ENCODE results near the gene BBOX1. TPM values are rescaled to one million over a fixed set of nuclear protein-coding genes. Genes with fewer than 3 reads are reported as not detected.

Gene BBOX1
- total and polyA plus RNA-seq, 7 donors = not detected

DNA sequence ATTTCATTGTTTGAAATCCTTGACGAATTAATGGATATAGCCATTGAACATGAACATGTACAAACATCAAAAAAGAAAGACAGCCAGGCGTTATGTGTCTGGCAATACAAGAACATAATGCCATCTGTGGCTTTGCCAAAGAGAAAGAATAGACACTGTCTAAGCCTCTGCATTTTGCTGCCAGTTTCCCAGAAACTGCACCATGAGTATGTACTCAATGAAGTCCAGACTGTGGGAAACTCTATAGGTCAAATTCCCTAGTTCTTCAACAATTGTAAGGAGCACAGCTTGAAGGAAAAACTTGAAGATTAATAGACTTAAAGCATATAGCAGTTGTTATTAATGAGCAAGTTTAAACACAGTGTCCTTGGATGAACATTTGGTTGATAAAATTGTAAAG, 71.3 kb downstream of the BBOX1 start:
- TF ChIP-seq POLR2AphosphoS5 (IDR thresholded peaks at IDR 0.05) (no peak), EP300 (IDR thresholded peaks at IDR 0.05) (no peak), POLR2A (IDR thresholded peaks at IDR 0.05) (no peak)
- TF ChIP-seq, protein P1, sequence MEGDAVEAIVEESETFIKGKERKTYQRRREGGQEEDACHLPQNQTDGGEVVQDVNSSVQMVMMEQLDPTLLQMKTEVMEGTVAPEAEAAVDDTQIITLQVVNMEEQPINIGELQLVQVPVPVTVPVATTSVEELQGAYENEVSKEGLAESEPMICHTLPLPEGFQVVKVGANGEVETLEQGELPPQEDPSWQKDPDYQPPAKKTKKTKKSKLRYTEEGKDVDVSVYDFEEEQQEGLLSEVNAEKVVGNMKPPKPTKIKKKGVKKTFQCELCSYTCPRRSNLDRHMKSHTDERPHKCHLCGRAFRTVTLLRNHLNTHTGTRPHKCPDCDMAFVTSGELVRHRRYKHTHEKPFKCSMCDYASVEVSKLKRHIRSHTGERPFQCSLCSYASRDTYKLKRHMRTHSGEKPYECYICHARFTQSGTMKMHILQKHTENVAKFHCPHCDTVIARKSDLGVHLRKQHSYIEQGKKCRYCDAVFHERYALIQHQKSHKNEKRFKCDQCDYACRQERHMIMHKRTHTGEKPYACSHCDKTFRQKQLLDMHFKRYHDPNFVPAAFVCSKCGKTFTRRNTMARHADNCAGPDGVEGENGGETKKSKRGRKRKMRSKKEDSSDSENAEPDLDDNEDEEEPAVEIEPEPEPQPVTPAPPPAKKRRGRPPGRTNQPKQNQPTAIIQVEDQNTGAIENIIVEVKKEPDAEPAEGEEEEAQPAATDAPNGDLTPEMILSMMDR (IDR thresholded peaks at IDR 0.05) = no peak
- no peaks in the 10 kb centered on the region for H3K9me3 ChIP-seq
- DNase-seq = no peak
- intact Hi-C loops (cut with DNase I) = no loop called here
- H3K4me3 ChIP-seq = no peak overlapping the region
- H3K27me3 ChIP-seq = no peaks in the 10 kb centered on the region
- H3K4me1 ChIP-seq = peaks cover 0 to 5% (median 2%) of the 10 kb centered on the region in 4 donors
- no peaks in the 10 kb centered on the region for H3K36me3 ChIP-seq
- no peak overlapping the region for H3K27ac ChIP-seq
- WGBS, 2 donors = 79 to 83% methylated on average over 2 of the region's 2 CpGs

DNA sequence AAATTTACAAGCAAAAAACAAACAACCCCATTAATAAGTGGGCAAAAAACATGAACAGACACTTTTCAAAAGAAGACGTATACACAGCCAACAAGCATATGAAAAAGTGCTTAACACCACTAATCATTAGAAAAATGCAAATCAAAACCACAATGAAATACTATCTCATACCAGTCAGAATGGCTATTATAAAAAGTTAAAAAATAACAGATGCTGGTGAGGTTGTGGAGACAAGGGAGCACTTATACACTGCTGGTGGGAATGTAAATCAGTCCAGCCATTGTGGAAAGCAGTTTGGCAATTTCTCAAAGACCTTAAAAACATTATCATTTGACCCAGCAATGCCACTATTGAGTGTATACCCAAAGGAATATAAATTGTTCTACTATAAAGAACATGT, 72.3 kb downstream of the BBOX1 start:
- H3K4me1 ChIP-seq = peaks cover 0 to 5% (median 2%) of the 10 kb centered on the region in 4 donors
- H3K27ac ChIP-seq = no peak overlapping the region
- TF ChIP-seq POLR2AphosphoS5 (IDR thresholded peaks at IDR 0.05) = no peak
- no peak for TF ChIP-seq EP300 (IDR thresholded peaks at IDR 0.05)
- TF ChIP-seq POLR2A (IDR thresholded peaks at IDR 0.05) = no peak
- TF ChIP-seq, protein P1 (IDR thresholded peaks at IDR 0.05) = no peak
- 89 to 91% methylated on average over 1 of the region's 1 CpG for WGBS, 2 donors
- no peaks in the 10 kb centered on the region for H3K36me3 ChIP-seq
- no peaks in the 10 kb centered on the region for H3K9me3 ChIP-seq
- DNase-seq = no peak
- no peaks in the 10 kb centered on the region for H3K27me3 ChIP-seq
- intact Hi-C loops (cut with DNase I) = no loop called here
- no peak overlapping the region for H3K4me3 ChIP-seq

DNA sequence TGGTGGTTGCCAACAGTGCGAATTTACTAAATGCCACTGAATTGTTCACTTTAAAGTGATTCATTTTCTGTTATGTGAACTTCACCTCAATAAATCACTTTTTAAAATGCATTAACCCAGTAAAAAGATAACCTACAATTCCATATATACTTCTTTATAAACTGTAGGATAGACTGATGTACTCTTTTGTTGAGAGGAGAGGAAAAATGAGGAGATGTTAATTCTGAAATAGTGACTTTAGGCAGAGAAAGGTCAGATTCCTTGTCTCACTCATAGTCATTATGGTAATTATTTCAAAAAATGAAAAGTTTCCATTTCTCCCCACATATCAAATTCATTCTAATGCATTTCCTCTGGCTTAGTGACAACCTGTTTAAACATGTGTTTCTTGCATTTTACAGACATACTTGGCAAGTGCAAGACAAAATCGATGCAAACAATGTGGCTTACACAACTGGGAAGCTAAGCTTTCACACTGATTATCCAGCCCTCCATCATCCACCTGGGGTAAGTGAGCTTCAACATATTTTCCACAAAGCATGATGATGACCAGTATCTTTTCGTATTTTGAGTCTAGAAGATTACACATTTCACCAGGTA, 74.5 kb downstream of the BBOX1 start:
- H3K9me3 ChIP-seq = no peaks in the 10 kb centered on the region
- no peaks in the 10 kb centered on the region for H3K27me3 ChIP-seq
- intact Hi-C loops (cut with DNase I) = no loop called here
- WGBS, 2 donors = 82 to 85% methylated on average over 3 of the region's 3 CpGs
- DNase-seq = no peak
- H3K36me3 ChIP-seq = no peaks in the 10 kb centered on the region
- no peak overlapping the region for H3K4me3 ChIP-seq
- TF ChIP-seq POLR2AphosphoS5 (IDR thresholded peaks at IDR 0.05) (no peak), EP300 (IDR thresholded peaks at IDR 0.05) (no peak), POLR2A (IDR thresholded peaks at IDR 0.05) (no peak)
- TF ChIP-seq, protein P1 (IDR thresholded peaks at IDR 0.05) = no peak
- no peaks in the 10 kb centered on the region for H3K4me1 ChIP-seq
- H3K27ac ChIP-seq = no peak overlapping the region

DNA sequence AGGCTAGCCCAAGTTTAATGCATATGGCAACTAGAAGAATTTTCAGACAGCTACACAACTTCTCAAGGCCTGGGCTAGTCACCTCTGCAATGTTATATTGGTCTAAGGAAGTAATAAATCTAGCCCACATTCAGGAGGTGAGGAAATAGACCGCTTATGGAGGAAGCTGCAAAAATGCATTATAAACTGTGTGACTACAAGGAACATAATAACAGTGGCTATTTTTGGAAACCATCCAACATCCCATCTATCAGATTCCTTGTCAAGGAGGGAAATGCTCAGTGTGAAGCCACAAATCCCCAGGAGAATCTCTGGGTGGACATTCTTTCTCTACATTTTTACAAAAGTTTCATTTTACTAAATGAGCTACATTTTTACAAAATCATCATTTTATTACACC, 76.1 kb downstream of the BBOX1 start:
- H3K4me3 ChIP-seq = no peak overlapping the region
- WGBS, 2 donors = 18 to 44% methylated on average over 1 of the region's 1 CpG
- H3K4me1 ChIP-seq = no peaks in the 10 kb centered on the region
- H3K36me3 ChIP-seq = no peaks in the 10 kb centered on the region
- H3K27me3 ChIP-seq = no peaks in the 10 kb centered on the region
- no peaks in the 10 kb centered on the region for H3K9me3 ChIP-seq
- intact Hi-C loops (cut with DNase I) = no loop called here
- no peak overlapping the region for H3K27ac ChIP-seq
- DNase-seq = no peak
- TF ChIP-seq EP300 (IDR thresholded peaks at IDR 0.05) = no peak
- no peak for TF ChIP-seq POLR2AphosphoS5 (IDR thresholded peaks at IDR 0.05)
- TF ChIP-seq, protein P1 (IDR thresholded peaks at IDR 0.05) = no peak
- no peak for TF ChIP-seq POLR2A (IDR thresholded peaks at IDR 0.05)

DNA sequence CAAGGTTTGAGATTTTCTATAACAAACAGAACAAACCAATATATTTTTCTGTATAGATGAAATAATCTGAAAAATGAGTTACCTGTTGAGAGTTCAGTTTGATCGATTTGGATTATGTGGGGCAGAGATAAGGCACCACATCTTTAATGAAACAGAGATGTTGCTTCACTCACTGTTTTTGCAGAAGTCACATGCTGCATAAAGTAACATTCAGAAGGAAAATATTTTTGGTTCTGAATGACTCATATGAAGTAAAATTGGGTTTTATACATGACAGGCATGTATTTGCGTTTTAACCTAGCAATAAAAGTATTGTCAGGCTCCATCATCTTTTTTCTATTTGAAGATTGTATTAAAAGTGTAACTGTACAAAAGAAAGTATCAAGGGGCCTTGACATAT, 77.8 kb downstream of the BBOX1 start:
- Histone ChIP-seq H3K9me3 (no peaks in the 10 kb centered on the region), H3K36me3 (no peaks in the 10 kb centered on the region), H3K4me1 (no peaks in the 10 kb centered on the region), H3K4me3 (no peak overlapping the region), H3K27me3 (no peaks in the 10 kb centered on the region), H3K27ac (no peak overlapping the region)
- TF ChIP-seq POLR2A (IDR thresholded peaks at IDR 0.05) (no peak), EP300 (IDR thresholded peaks at IDR 0.05) (no peak), POLR2AphosphoS5 (IDR thresholded peaks at IDR 0.05) (no peak)
- TF ChIP-seq, protein P1 (IDR thresholded peaks at IDR 0.05) = no peak
- WGBS, 2 donors = 81 to 82% methylated on average over 2 of the region's 2 CpGs
- intact Hi-C loops (cut with DNase I) = no loop called here
- DNase-seq = no peak

All from sigmoid colon (tissue), 7 donors.